Measurements from ENCODE around the gene LRRC47. TPM values are rescaled to one million over a fixed set of nuclear protein-coding genes. Genes with fewer than 3 reads are reported as not detected.

The LRRC47 gene
- total and polyA plus RNA-seq, 2 of the 13 experiments (the other 11 are each of a cell fraction or from before 2014, with no cell fraction given) = 18.3 to 52.5 TPM

- no peak for TF ChIP-seq ZNF121 (CRISPR knock-in tag; IDR thresholded peaks at IDR 0.05)
- TF ChIP-seq ZNF17 (CRISPR knock-in tag; IDR thresholded peaks at IDR 0.05) = no peak
- no peak for TF ChIP-seq CEBPZ (IDR thresholded peaks at IDR 0.05; ENCODE audit: low read length)
- TF ChIP-seq NFRKB (IDR thresholded peaks at IDR 0.05) = no peak
- no peak for TF ChIP-seq ZNF687 (CRISPR knock-in tag; IDR thresholded peaks at IDR 0.05)
- TF ChIP-seq KMT2B (CRISPR knock-in tag; IDR thresholded peaks at IDR 0.05) = peak; percentile 13; the same call in 1 of the 2 replicates
- peak; percentile 88; the same call in 1 of the 2 replicates for TF ChIP-seq PATZ1 (CRISPR knock-in tag; IDR thresholded peaks at IDR 0.05)
- no peak for TF ChIP-seq ISX (CRISPR knock-in tag; conservative IDR thresholded peaks at IDR 0.05)
- TF ChIP-seq MIER2 (CRISPR knock-in tag; IDR thresholded peaks at IDR 0.05) = no peak
- TF ChIP-seq AGO2 (optimal IDR thresholded peaks at IDR 0.05; ENCODE audit: low read depth, low read length) = peak; percentile 63
- peak; percentile 35; the same call in 1 of the 2 replicates for TF ChIP-seq ZNF772 (CRISPR knock-in tag; IDR thresholded peaks at IDR 0.05)
- TF ChIP-seq NR2F2 (IDR thresholded peaks at IDR 0.05; ENCODE audit: borderline replicate concordance, low read depth) = no peak
- no peak for TF ChIP-seq ZSCAN12 (CRISPR knock-in tag; IDR thresholded peaks at IDR 0.05)
- TF ChIP-seq TARDBP (CRISPR knock-in tag; IDR thresholded peaks at IDR 0.05) = peak; percentile 54; the same call in 1 of the 2 replicates
- 0 out of 2 replicates have a peak, but pooled peaks have one; percentile 71 for TF ChIP-seq FOXO4 (CRISPR knock-in tag; conservative IDR thresholded peaks at IDR 0.05)
- no peak for TF ChIP-seq MAFG (CRISPR knock-in tag; IDR thresholded peaks at IDR 0.05)
- no peak for TF ChIP-seq NCOA1 (CRISPR knock-in tag; IDR thresholded peaks at IDR 0.05)
- TF ChIP-seq HNF4A (CRISPR knock-in tag; IDR thresholded peaks at IDR 0.05) = 0 out of 2 replicates have a peak, but pooled peaks have one; percentile 6
- TF ChIP-seq DMAP1 (CRISPR knock-in tag; IDR thresholded peaks at IDR 0.05) = no peak
- TF ChIP-seq ZFP37 (CRISPR knock-in tag; IDR thresholded peaks at IDR 0.05; ENCODE audit: borderline replicate concordance) = no peak
These were observed 21.9 kb downstream of the LRRC47 start (continued) for GRCh38 chr1:3774276-3774945.
